ENCODE data around the gene EPHB2. TPM values are rescaled to one million over a fixed set of nuclear protein-coding genes. Genes with fewer than 3 reads are reported as not detected.

Gene EPHB2
- total RNA-seq, 2 experiments from 2014 or later: 0.13 TPM; not detected in 1

DNA sequence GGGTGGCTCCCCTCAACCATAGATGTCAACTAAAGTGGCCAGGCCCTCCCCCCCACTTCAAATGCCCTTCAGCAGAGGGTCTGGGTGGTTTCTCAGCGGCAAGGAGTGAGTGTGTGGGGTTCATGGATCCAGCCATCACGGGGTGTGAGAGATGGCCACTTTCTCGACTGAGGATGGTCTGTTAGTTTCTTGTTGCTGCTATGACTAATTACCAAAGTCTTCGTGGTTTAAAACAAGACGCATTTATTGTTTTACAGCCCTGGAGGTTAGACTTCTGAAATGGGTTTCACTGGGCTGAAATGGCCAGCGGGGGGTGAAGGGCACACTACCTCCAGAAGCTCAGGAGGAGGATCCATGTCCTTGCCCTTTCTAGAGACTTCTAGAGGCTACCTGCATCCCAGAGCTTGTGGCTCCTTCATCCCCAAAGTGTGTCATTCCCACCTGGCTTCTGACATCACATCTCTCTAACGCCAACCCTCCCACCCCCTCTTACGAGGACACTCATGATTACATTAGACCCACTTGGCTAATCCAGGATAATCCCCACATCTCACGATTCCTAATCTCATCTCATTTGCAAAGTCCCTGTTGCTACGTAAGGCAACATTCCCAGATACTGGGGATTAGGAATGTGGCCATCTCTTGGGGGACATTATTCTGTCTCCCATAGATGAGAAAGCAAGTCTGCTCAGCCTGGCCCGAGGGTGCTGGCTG lies 53.0 kb downstream of the EPHB2 start:
- TF ChIP-seq, protein P1, sequence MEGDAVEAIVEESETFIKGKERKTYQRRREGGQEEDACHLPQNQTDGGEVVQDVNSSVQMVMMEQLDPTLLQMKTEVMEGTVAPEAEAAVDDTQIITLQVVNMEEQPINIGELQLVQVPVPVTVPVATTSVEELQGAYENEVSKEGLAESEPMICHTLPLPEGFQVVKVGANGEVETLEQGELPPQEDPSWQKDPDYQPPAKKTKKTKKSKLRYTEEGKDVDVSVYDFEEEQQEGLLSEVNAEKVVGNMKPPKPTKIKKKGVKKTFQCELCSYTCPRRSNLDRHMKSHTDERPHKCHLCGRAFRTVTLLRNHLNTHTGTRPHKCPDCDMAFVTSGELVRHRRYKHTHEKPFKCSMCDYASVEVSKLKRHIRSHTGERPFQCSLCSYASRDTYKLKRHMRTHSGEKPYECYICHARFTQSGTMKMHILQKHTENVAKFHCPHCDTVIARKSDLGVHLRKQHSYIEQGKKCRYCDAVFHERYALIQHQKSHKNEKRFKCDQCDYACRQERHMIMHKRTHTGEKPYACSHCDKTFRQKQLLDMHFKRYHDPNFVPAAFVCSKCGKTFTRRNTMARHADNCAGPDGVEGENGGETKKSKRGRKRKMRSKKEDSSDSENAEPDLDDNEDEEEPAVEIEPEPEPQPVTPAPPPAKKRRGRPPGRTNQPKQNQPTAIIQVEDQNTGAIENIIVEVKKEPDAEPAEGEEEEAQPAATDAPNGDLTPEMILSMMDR (IDR thresholded peaks at IDR 0.05): no peak
- H3K27me3 Mint-ChIP-seq: peaks cover 1% of the 10 kb centered on the region
- no peaks in the 10 kb centered on the region for H3K4me1 Mint-ChIP-seq (ENCODE audit: low read depth)
- no peaks in the 10 kb centered on the region for H3K9me3 Mint-ChIP-seq
- intact Hi-C loops (cut with micrococcal nuclease): no loop called here
- H3K27ac Mint-ChIP-seq: no peak overlapping the region
- DNase-seq: no peak
- ChIA-PET CTCF (no interaction called here), POLR2A (no interaction called here)
- ATAC-seq: no peak
- no peaks in the 10 kb centered on the region for H3K36me3 Mint-ChIP-seq (ENCODE audit: low read depth)
- no peak overlapping the region for H3K4me3 Mint-ChIP-seq

DNA sequence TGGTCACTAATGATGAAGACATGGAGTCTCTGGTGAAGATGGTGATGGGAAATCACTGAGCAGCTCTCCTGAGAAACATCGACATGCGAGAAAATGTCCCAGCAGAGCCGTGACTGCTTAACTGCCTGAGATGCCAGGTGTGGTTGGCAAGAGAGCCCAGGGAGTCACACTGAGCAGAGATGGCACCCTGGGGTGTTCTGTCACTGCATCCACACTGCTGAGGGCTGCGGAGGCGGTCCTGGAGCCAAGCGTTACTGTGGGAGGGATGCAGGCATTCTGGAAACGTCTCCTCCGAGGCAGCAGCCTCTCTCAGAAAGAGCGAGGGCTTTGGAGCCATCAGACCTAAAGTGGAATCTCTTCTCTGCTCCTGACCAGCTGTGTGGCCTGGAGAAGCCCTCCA lies 57.2 kb downstream of the EPHB2 start:
- intact Hi-C loops (cut with micrococcal nuclease): no loop called here
- ATAC-seq: no peak
- H3K9me3 Mint-ChIP-seq: no peaks in the 10 kb centered on the region
- H3K4me1 Mint-ChIP-seq (ENCODE audit: low read depth): no peaks in the 10 kb centered on the region
- TF ChIP-seq, protein P1 (IDR thresholded peaks at IDR 0.05): no peak
- DNase-seq: no peak
- CTCF ChIA-PET: no interaction called here
- POLR2A ChIA-PET: no interaction called here
- H3K4me3 Mint-ChIP-seq: no peak overlapping the region
- H3K36me3 Mint-ChIP-seq (ENCODE audit: low read depth): no peaks in the 10 kb centered on the region
- no peak overlapping the region for H3K27ac Mint-ChIP-seq
- peaks cover 4% of the 10 kb centered on the region for H3K27me3 Mint-ChIP-seq

DNA sequence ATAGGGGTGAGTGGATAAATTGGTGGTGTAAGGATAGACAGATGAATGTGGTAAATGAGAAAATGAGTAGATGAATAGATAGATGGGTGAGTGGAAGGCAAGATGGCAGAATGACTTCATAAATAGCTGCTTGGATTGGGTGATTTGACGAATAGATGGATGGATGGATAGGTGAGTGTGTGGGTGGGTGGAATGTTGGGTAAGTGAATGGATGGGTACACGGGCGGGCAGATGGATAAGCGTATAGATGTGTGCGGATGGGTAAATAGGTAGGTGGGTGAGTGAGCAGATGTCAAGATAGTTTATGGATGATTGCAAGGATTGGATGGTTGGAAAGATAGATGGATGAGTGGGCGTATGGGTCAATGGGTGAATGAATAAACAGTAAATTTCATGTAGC lies 59.3 kb downstream of the EPHB2 start:
- POLR2A ChIA-PET: no interaction called here
- CTCF ChIA-PET: no interaction called here
- H3K36me3 Mint-ChIP-seq (ENCODE audit: low read depth): no peaks in the 10 kb centered on the region
- TF ChIP-seq, protein P1 (IDR thresholded peaks at IDR 0.05): no peak
- H3K4me3 Mint-ChIP-seq: no peak overlapping the region
- H3K9me3 Mint-ChIP-seq: no peaks in the 10 kb centered on the region
- H3K27ac Mint-ChIP-seq: no peak overlapping the region
- no peaks in the 10 kb centered on the region for H3K4me1 Mint-ChIP-seq (ENCODE audit: low read depth)
- peaks cover 4% of the 10 kb centered on the region for H3K27me3 Mint-ChIP-seq
- ATAC-seq: no peak
- DNase-seq: no peak
- intact Hi-C loops (cut with micrococcal nuclease): no loop called here

DNA sequence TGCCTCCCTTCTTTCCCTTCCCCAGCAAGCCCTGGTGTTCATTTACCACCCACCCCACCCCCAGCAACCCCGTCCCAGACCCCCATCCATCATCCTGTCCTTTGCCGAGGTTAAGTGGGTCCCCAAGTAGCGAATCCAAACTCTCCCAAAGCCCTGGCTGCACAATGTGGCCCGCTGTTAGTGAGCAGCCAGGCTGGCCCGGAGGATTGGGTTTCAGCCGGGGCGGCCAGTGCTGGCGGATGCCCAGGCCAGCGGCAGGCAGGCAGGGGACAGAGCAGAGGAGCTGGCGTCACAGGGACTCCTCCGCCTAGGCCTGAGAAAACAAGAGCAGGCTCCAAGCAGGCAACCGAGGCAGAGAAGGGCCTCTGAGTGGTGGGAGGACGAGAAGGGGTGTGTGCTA lies 61.4 kb downstream of the EPHB2 start:
- TF ChIP-seq, protein P1 (IDR thresholded peaks at IDR 0.05): no peak
- H3K4me3 Mint-ChIP-seq: no peak overlapping the region
- H3K9me3 Mint-ChIP-seq: no peaks in the 10 kb centered on the region
- ChIA-PET CTCF (no interaction called here), POLR2A (no interaction called here)
- H3K36me3 Mint-ChIP-seq (ENCODE audit: low read depth): no peaks in the 10 kb centered on the region
- ATAC-seq (no peak), DNase-seq (no peak)
- H3K4me1 Mint-ChIP-seq (ENCODE audit: low read depth): no peaks in the 10 kb centered on the region
- H3K27ac Mint-ChIP-seq: no peak overlapping the region
- H3K27me3 Mint-ChIP-seq: peaks cover 12% of the 10 kb centered on the region
- intact Hi-C loops (cut with micrococcal nuclease): no loop called here

DNA sequence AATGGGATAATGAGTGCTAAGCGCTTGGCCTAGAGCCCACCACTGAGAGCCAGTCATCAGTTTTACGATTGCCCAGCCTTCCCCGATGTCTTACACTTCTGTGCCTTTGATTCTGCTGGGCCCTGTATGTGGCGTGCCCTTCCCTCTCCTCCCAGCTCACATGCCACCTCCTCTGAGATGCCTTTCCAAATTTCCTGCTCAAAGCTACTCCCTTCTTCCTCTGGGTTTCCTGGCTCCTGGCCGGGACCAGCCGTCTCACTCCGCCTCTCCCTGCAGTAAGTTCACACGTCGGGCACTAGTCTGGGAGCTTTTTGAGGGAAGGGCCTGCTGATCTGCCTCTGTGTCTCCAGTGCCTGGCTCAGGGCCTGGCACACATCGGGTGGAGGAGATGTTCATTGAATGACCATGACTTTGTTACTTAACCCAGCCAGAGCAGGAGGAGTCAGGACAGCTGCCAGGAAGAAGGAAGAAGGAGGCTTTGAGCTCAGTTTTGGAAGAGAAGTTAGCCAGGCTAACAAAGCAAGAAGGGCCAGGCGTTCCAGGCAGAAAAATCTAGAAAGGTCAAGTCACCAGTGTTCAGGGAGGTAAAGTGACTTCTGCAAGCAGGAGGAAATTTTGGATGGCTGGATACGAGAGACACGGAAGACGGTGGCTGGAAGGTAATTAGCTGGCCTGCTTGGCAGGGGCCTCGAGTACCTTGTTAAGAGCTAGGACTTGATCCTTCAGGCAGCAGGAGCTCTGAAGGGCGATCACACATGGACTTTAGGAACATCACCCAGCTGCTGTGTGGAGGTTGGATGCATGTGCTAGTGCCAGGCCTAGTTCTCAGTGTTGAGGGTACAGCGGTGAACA lies 63.6 kb downstream of the EPHB2 start:
- CTCF ChIA-PET: no interaction called here
- H3K27me3 Mint-ChIP-seq: peaks cover 14% of the 10 kb centered on the region

More for the DNA sequence above, 63.6 kb downstream of the EPHB2 start:
- intact Hi-C loops (cut with micrococcal nuclease): no loop called here
- H3K9me3 Mint-ChIP-seq: no peaks in the 10 kb centered on the region
- H3K36me3 Mint-ChIP-seq (ENCODE audit: low read depth): no peaks in the 10 kb centered on the region
- TF ChIP-seq, protein P1 (IDR thresholded peaks at IDR 0.05): no peak
- H3K4me3 Mint-ChIP-seq: no peak overlapping the region
- POLR2A ChIA-PET: no interaction called here
- DNase-seq: no peak
- no peak for ATAC-seq
- H3K4me1 Mint-ChIP-seq (ENCODE audit: low read depth): no peaks in the 10 kb centered on the region
- H3K27ac Mint-ChIP-seq: no peak overlapping the region

Data from activated CD8-positive, alpha-beta T cell treated with anti-CD3 and anti-CD28 coated beads for 36 hours (primary cell).